Activated CD4-positive, CD25-positive, alpha-beta regulatory T cell treated with anti-CD3 and anti-CD28 coated beads, Interleukin-2, amount 50 U/mL, for 24 hours (primary cell): ENCODE measurements around the gene KCNAB2.
"Not testable (repeated sequence)": the region's sequence is repeated elsewhere in the genome, so short reads cannot be mapped to it uniquely, and the experiment has no call there.

Experiments used
- ATAC-seq, 2 donors: fragments of 150-1000 bp; cut with Tn5 transposase; one replicate each; pipeline ENCODE4 v1.10.0; 2021; ENCODE audit warnings: mild to moderate bottlenecking in 1 of 2, moderate library complexity in 1 of 2

KCNAB2 gene

GRCh38 chr1:6010554-6010953 is 35.1 kb upstream of the KCNAB2 start:
- ATAC-seq: no peak

GRCh38 chr1:6011161-6011945 is 34.3 kb upstream of the KCNAB2 start:
- no peak for ATAC-seq

DNA sequence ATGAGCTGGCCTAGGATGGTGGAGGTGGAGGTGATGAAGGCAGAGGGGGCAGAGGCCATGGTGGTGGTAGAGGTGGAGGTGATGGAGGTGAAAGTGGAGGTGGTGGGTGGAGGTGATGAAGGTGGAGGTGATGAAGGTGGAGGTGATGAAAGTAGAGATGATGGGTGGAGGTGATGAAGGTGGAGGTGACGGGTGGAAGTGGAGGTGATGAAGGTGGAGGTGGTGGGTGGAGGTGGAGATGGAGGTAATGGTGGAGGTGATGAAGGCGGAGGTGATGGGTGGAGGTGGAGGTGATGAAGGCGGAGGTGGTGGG is 33.8 kb upstream of the KCNAB2 start:
- no peak for ATAC-seq

DNA sequence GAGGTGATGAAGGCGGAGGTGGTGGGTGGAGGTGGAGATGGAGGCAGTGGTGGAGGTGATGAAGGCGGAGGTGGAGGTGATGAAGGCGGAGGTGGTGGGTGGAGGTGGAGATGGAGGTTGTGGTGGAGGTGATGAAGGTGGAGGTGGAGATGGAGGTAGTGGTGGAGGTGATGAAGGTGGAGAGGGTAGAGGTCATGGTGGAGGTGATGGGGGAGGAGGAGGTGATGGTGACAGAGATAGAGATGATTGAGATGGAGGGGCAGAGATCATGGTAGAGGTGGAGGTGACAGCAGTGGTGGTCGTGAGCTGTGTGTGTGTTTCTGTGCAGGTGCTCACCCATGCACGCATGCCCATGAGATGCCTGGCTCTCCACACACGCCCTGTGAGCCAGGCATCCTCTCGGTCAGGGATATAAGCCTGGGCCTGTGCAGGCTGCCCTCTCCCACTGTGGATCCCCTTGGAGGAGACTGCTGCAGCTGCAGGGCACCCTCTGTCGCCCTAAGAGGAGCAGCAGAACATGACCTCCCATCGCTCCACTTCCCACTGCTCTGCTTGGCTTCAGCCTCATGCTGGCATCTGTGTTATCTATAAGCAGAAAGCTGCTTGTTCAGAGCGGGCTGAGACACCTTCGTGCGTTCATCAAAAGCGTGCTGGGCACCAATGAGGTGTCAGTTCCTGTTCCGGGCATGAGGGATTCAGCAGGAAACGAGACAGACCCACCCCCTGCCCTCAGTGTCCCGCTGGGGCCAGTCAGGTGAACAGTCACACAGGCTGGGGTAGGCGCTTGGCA is 33.0 kb upstream of the KCNAB2 start:
- ATAC-seq: no peak

- no peak for ATAC-seq
Observed at GRCh38 chr1:6013491-6013890, 32.2 kb upstream of the KCNAB2 start.

GRCh38 chr1:6014130-6014999 is 31.3 kb upstream of the KCNAB2 start:
- ATAC-seq: no peak

- ATAC-seq: no peak
Observed at GRCh38 chr1:6016191-6016865, 29.4 kb upstream of the KCNAB2 start.

- not testable (repeated sequence) for ATAC-seq
Observed at GRCh38 chr1:6017654-6018053, 28.0 kb upstream of the KCNAB2 start.

- ATAC-seq: no peak
Observed at GRCh38 chr1:6019166-6019845, 26.4 kb upstream of the KCNAB2 start.

GRCh38 chr1:6022193-6022592 is 23.5 kb upstream of the KCNAB2 start:
- ATAC-seq: no peak

DNA sequence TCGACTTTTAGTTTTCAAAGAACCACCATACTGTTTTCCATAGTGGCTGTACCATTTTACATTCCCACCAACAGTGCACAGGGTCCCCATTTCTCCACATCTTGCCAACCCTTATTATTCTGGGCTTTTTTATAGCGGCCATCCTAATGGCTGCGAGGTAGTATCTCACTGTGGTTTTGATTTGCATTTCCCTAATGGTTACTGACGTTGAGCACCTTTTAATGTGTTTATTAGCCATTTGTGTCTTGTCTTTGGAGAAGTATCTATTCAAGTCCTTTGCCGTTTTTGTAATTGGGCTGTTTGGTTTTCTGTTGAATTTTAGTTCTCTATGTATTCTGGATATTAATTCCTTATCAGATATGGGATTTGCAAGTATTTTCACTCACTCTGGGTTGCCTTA is 22.3 kb upstream of the KCNAB2 start:
- ATAC-seq: no peak

- no peak for ATAC-seq
Observed at GRCh38 chr1:6024376-6024775, 21.3 kb upstream of the KCNAB2 start.

GRCh38 chr1:6025269-6026094 is 20.2 kb upstream of the KCNAB2 start:
- ATAC-seq: no peak

DNA sequence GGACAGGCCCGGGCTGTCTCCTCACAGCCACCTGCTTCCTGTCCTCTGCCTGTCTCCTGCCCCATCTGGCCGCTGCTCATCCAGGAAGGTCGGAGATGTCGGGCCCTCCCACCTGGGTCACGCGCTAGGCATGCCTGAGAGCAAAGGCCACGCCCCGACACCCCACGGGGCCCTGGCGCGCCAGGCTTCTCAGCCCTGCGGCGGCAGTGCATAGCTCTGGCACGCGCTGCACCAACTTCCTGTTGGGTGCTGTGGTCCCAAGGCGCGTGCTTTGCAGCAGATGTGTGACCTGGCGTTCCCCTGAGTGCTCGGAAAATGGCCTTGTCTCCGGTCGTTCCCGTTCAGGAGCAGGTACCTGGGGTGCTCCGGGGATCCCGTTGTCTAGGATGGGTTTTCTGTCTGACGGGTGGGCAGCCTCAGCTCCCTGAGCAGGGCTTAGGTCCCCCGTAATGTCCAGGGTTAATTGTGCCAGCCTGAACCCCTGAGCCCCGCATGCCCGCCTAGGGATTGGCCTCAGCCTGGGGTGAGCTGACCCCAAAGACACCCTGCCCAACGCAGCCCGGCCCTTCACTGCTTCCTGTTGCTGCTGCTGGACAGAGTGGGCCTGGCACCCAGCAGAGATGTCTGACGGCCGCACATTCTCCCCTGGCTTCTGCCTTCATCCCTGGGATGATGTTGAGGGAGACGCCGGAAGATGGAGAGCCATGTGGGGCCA is 19.4 kb upstream of the KCNAB2 start:
- ATAC-seq: peak; percentile 84 to 86

GRCh38 chr1:6027591-6027990 is 18.1 kb upstream of the KCNAB2 start:
- ATAC-seq: no peak

GRCh38 chr1:6028042-6028850 is 17.4 kb upstream of the KCNAB2 start:
- peak; percentile 58 to 59 for ATAC-seq

GRCh38 chr1:6029351-6029750 is 16.3 kb upstream of the KCNAB2 start:
- ATAC-seq: no peak

DNA sequence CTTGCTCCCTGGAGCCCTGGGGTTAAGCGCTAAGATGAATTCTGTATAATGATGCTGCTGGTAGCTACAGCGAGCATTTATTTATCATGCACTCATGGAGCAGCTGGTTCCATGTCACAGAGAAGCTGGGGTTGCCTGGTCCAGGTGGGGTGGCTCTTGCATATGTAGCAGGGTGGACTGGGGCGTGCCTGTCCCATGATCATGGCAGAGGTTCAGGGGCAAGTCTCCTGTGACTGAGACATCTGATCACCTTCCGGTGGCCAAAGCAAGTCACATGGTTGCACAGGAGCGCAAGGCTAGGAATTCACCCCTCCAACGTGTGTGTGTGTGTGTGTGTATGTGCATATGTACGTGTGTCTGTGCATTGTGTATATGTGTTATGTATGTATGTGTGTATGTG is 15.6 kb upstream of the KCNAB2 start:
- no peak for ATAC-seq

- no peak for ATAC-seq
Observed at GRCh38 chr1:6030547-6031261, 15.0 kb upstream of the KCNAB2 start.
